Osteocyte (in vitro differentiated cells): ENCODE results near the gene FGGY. TPM values are rescaled to one million over a fixed set of nuclear protein-coding genes. Genes with fewer than 3 reads are reported as not detected.
"Not testable (repeated sequence)": the region's sequence is repeated elsewhere in the genome, so short reads cannot be mapped to it uniquely, and the experiment has no call there.

ENCODE experiments used
- DNase-seq: peaks from one replicate; pipeline ENCODE4 v3.0.0; 2021; ENCODE audit warnings: mixed read lengths; ENCODE audit not compliant: unreplicated experiment; ENCODE audit errors: extremely low spot score
- H3K27ac Mint-ChIP-seq: one replicate; pipeline ENCODE4 v1.8.0; 2021; ENCODE audit warnings: mild to moderate bottlenecking, mixed read lengths; ENCODE audit not compliant: unreplicated experiment
- H3K27me3 Mint-ChIP-seq: one replicate; pipeline ENCODE4 v1.8.0; 2021; ENCODE audit warnings: mixed read lengths; ENCODE audit not compliant: unreplicated experiment
- H3K36me3 Mint-ChIP-seq: one replicate; pipeline ENCODE4 v1.8.0; 2021; ENCODE audit warnings: mixed read lengths; ENCODE audit not compliant: unreplicated experiment
- H3K4me1 Mint-ChIP-seq: one replicate; pipeline ENCODE4 v1.8.0; 2021; ENCODE audit warnings: mixed read lengths; ENCODE audit not compliant: unreplicated experiment
- H3K4me3 Mint-ChIP-seq: one replicate; pipeline ENCODE4 v1.8.0; 2021; ENCODE audit warnings: mild to moderate bottlenecking, moderate library complexity, mixed read lengths; ENCODE audit not compliant: unreplicated experiment
- H3K9me3 Mint-ChIP-seq: one replicate; pipeline ENCODE4 v1.8.0; 2021; ENCODE audit warnings: mixed read lengths; ENCODE audit not compliant: unreplicated experiment
- total RNA-seq: library from RNA; stranded (reverse); gene quantifications from 2 replicates; pipeline ENCODE4 v1.2.1, GENCODE V29; 2021
- TF ChIP-seq, protein P1 (sequence below): fragments of 200-600 bp; sonication (generic); IDR thresholded peaks from 2 replicates; pipeline ENCODE4 v1.5.0; 2021; ENCODE audit warnings: antibody characterized with exemption, mild to moderate bottlenecking, moderate library complexity

FGGY gene
- total RNA-seq, 1 donor from 2014 or later, result 9.1 TPM

DNA sequence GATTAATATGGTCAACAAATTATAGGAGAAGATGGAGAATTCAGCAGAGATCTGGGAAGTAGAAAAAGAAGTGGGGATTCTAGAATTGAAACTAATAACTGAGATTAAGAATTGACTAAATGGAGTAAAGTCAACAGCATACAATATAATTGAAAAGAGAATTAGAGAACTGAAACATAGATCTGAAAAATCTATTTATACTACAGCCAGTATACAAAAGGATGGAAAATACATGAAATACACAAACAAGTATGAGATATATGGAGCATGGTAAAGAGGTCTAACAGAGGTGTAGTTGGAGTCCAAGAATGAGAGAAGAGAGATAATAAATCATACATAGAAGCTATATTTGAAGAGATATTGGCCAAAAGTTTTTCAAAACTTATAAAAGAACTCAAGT lies 235.2 kb downstream of the FGGY start:
- no peak overlapping the region for H3K27ac Mint-ChIP-seq
- H3K9me3 Mint-ChIP-seq, result peaks cover 8% of the 10 kb centered on the region
- no peaks in the 10 kb centered on the region for H3K4me1 Mint-ChIP-seq
- no peak overlapping the region for H3K4me3 Mint-ChIP-seq
- DNase-seq, result no peak
- TF ChIP-seq, protein P1, sequence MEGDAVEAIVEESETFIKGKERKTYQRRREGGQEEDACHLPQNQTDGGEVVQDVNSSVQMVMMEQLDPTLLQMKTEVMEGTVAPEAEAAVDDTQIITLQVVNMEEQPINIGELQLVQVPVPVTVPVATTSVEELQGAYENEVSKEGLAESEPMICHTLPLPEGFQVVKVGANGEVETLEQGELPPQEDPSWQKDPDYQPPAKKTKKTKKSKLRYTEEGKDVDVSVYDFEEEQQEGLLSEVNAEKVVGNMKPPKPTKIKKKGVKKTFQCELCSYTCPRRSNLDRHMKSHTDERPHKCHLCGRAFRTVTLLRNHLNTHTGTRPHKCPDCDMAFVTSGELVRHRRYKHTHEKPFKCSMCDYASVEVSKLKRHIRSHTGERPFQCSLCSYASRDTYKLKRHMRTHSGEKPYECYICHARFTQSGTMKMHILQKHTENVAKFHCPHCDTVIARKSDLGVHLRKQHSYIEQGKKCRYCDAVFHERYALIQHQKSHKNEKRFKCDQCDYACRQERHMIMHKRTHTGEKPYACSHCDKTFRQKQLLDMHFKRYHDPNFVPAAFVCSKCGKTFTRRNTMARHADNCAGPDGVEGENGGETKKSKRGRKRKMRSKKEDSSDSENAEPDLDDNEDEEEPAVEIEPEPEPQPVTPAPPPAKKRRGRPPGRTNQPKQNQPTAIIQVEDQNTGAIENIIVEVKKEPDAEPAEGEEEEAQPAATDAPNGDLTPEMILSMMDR, result no peak
- peaks cover 7% of the 10 kb centered on the region for H3K36me3 Mint-ChIP-seq
- no peaks in the 10 kb centered on the region for H3K27me3 Mint-ChIP-seq

GRCh38 chr1:59538476-59538875 lies 241.6 kb downstream of the FGGY start:
- not testable (repeated sequence) for H3K4me3 Mint-ChIP-seq, DNase-seq, H3K9me3 Mint-ChIP-seq, H3K27ac Mint-ChIP-seq, H3K27me3 Mint-ChIP-seq, H3K36me3 Mint-ChIP-seq
- H3K4me1 Mint-ChIP-seq, result peaks cover 11% of the 10 kb centered on the region

DNA sequence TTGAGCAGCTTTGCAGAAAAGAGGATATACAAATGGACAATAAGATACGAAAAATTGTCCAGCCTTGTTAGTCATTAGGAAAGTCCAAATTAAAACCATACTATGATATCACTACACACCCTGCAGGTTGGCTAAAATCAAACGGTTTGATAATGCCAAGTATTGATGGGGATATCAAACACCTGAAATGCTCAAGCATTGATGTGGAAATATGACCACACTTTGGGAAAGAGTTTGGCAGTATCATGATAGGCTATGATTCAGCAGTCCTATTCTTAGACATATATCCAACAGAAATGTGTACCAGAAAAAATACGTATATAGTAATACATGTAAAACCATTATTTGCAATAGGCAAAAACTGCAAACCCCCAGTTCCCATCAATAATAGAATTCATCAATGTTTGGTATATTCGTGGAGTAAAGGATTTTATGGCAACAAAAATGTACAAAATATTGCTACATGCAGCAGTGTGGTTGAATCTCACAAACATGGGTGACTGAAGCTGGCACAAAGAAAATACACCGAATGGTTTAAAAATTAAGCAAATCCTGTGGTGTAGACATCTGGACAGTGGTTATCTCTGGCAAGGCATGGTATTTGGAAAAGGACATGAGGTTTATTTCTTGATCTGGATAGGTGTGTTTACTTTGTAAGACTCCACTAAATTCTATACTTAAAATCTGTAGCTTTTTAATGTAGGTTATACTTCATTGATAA lies 243.2 kb downstream of the FGGY start:
- H3K4me1 Mint-ChIP-seq, result peaks cover 17% of the 10 kb centered on the region
- no peak for DNase-seq

GRCh38 chr1:59541161-59541560 lies 244.3 kb downstream of the FGGY start:
- Mint-ChIP-seq H3K27ac (no peak overlapping the region), H3K36me3 (no peaks in the 10 kb centered on the region), H3K27me3 (peaks cover 6% of the 10 kb centered on the region), H3K9me3 (no peaks in the 10 kb centered on the region), H3K4me3 (no peak overlapping the region), H3K4me1 (peaks cover 17% of the 10 kb centered on the region)
- no peak for DNase-seq
- TF ChIP-seq, protein P1, result no peak

More for the DNA sequence above, 243.2 kb downstream of the FGGY start:
- Mint-ChIP-seq H3K4me3 (no peak overlapping the region), H3K36me3 (no peaks in the 10 kb centered on the region), H3K9me3 (no peaks in the 10 kb centered on the region), H3K27ac (no peak overlapping the region), H3K27me3 (peaks cover 6% of the 10 kb centered on the region)
- TF ChIP-seq, protein P1, result no peak

- TF ChIP-seq, protein P1, result no peak
- peaks cover 17% of the 10 kb centered on the region for H3K4me1 Mint-ChIP-seq
- H3K27ac Mint-ChIP-seq, result no peak overlapping the region
- no peak overlapping the region for H3K4me3 Mint-ChIP-seq
- H3K9me3 Mint-ChIP-seq, result no peaks in the 10 kb centered on the region
- H3K27me3 Mint-ChIP-seq, result peaks cover 6% of the 10 kb centered on the region
- DNase-seq, result no peak
- H3K36me3 Mint-ChIP-seq, result no peaks in the 10 kb centered on the region
Measured at GRCh38 chr1:59541891-59542290, 245.0 kb downstream of the FGGY start.
